GM19397 (cell line): ENCODE data around the gene LRRC74A.

Source experiments
- ATAC-seq: cut with Tn5 transposase; IDR thresholded peaks from one replicate; pipeline ENCODE4 v1.9.1; 2021; ENCODE audit warnings: mild to moderate bottlenecking, moderate library complexity; ENCODE audit not compliant: unreplicated experiment

The LRRC74A gene

DNA sequence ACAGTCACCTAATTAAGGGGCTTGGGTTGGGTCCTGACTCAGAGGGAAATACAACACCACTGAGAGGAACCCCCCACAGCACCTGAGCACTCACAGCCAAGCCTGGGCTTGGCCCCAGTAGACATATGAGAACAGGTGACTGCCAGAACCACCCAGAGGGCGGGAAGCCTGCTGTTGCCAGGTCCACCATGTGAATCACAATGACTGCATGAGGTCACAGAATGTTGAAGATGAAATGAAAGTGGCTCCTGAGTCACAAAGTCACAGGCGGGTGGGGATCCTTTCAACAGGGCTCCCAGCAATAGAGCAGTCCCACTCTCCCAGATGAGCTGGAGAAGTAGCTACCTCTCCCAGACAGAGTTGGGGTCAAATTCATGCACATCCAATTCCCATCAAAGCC lies at the start of gene LRRC74A:
LRRC74A (plus strand) TSS at position 287 of the 400 bp plus-strand sequence. CDS start 290 bp downstream, outside the sequence.
- ATAC-seq: no peak

DNA sequence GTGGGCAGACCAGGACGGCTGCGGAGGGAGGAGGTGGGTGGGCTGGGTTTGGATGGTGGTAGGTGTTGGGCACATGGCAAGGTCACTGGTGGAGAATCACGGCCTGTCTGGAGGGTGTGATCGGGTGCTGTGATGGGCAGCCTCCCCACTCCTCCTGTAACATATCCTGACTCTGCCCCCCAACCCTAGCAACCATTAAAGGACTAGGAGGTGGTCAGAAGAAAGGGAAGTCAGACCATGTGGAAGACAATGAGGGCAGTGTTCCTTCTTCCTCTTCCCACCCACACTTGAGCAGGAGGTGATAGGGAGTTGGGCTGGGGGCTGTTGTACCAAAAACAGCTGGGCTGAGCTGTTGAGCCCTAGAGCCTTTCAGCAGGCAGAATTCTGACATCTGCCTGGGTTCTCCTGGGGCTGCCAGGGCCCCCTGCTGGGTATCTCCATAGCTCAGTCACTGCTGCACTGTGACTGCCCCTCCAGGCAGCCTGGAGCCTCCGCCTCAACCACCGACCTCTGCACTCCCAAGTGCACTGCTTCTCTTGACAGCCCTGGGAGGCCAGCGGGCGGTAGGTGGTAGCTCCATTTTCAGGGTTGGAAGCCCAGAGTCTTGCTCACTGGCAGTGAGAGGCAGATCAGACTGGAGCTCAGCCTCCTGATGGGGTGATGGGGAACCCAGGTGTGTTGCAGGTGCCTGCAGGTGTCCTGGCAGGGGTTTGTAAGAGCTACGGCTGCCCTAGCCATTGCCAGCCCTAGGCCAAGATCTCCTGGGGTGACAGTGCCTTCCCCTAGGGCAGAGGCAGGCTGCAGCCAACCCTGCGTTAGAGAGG lies 49.6 kb upstream of the LRRC74A start:
- no peak for ATAC-seq

DNA sequence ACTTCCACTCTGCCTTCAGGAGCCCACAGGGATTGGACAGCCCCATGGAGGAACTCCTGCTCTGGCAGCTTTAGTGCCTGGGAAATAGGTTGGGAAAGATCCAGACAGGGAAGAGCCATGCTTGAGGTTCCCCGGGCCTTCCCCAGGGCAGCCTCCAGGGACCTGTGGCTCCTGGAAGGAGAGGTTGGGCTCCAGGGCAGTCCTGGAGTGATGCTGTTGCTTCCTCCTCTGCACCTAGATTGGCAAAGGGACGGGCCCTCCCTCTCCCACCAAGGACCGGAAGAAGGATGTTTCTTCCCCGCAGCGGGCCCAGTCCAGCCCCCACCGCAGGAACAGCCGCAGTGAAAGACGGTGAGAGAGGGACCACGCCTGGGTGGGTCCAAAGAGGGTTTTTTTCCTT lies 48.5 kb upstream of the LRRC74A start:
- no peak for ATAC-seq

DNA sequence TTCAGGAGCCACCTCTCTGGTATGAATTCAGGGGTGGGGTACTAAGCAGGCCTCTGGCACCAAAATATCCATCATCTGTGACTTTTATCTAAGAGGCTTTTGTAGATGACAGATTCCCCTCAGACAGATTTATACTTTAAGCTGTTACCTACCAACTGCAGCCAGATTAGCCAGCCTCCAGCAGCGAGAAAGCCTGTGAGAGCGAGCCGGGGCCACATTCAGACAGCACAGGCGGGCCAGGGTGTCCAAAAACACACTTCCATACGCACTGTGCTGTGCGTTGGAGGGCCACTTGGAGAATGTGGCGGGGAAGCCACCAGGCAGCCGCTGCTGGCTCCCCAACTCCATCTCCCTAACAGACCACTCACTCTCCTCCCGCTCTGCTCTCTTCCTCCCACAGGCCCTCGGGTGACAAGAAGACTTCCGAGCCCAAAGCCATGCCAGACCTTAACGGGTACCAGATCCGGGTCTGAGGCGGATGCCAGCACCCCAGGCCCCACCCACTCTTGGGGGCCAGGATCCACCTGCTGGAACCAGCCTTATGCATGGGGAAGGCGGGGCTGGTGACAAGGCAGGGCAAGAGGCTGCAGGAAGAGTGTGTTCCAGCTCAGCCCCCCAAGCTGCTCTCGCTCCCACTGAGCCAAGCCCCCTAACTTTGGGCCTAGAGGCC lies 47.5 kb upstream of the LRRC74A start:
- no peak for ATAC-seq

DNA sequence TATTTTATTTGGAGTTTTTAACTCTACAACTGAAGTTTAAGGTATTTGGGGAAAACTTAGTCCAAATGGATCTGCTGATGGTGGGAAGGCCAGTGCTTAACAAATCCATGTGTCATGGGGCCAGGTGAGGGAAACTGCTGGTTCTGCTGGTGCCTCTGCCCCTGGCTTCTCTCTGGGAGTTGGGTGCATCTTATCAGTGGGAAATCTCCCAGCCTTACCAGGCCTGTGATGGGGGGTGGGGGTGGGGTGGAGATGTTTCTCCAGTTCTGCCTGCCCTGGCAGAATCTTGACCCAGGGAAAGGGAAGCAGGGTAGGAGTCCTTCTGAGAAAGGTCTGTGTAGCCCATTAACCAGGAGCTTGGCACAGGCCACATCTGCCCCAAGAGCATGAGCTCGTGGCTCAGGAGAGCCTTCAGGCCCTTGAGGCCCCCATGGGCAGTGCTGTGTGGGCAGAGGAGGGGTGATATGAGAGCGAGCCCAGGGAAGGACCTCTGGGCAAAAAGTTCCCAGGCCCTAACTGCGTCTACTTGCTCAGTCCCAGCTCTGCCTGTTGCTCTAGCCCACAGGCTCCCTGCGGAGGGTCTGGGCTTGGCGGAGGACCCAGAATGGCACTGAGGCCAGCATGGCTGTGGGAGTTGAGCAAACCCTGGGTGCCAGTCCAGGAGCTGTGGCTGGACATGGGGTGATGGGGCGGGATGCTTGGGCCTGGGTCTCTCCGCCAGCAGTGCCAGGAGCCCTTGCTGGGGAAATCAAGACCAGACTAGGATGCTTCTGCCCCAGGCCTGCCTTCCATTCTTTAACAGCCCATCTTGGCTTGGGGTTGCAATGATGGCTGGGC lies 46.8 kb upstream of the LRRC74A start:
- ATAC-seq: no peak

DNA sequence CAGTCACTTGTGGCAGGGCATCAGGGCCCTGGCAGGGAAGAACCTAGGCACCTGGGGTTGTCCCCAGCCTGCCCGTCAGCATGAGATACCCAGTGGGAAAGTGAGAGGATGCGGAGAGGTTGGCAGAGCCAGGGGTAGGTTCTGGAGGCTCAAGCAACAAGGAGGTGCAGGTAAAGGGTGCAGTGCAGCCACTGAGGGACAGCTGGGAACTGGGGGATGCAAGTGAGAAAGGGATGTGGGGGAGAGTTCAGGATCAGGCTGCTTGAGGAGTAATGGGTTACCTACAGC lies 46.2 kb upstream of the LRRC74A start:
- no peak for ATAC-seq

DNA sequence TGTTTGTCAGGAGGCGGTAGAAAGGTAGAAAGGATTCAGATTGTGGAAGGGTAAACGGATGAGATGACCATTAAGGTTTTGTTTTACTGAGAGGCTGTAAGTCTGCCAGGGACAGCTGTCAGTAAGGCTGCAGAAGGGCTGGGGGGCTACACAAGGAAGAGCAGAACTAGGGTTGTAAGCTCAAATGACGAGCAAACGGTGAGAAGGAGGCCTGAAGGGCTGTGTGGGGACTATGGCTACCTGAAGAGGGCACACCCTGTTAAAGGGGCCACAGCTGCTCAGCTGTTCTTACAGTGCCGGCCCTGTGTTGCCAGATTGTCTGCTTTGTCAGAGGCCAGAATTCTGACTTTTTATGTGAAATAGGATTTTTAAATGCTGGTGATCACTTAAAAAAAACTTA lies 45.8 kb upstream of the LRRC74A start:
- no peak for ATAC-seq

DNA sequence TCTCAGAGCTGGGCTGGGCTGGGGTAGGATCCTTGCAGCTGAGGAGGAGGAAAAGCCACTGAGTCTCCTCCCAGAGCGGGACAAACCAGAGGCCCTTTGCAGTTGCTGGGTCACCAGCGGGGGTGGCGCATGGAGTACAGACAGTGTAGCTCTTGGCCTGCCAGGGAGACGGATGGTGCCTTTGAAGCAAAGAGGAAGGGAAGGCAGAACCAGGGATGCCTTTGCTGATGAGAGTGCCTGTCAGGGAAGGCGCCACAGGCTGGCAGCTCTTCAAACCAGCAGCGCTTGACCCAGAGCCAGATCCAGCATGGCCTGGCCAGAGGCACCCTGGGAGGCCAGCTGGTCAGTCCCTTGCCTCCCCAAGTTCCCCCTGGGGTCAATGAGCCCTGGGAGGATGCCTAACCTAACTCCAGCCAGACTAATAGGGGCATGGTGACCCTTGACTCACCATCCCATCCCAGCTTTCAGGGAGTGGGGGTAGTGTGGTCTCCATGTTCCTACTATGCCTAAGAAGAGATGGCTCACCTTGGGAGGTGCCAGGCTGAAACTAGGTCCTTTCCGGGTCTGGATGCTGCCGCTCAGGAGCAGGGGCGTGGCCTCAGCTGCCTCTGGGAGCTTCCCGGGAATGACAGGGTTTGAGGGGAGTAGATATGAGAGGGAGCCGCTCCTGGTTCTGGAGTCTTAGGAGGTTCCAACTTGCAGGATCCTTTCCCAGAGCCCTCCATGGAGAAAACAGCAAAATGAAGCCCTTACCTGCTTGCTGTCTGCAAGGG lies 45.1 kb upstream of the LRRC74A start:
- no peak for ATAC-seq

DNA sequence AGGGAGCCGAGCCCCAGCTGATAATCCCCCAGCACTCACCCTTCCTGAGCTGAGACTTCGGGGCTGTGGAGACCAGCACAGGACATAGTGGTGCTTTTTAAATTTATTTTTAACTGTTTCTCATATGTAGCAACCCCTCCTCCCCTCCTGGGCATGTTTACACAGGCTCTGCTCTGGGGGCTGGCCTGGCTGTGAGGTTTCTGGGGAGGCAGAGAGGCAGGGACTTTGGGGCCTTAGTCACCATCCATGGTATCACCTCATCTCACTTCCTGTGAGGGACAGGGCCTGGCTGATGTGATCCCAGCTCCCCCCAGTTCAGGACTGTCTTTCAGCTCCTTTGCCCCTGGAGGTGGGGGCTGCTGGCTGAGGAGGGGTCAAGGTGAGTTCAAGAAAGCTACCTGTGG lies 44.6 kb upstream of the LRRC74A start:
- ATAC-seq: no peak

DNA sequence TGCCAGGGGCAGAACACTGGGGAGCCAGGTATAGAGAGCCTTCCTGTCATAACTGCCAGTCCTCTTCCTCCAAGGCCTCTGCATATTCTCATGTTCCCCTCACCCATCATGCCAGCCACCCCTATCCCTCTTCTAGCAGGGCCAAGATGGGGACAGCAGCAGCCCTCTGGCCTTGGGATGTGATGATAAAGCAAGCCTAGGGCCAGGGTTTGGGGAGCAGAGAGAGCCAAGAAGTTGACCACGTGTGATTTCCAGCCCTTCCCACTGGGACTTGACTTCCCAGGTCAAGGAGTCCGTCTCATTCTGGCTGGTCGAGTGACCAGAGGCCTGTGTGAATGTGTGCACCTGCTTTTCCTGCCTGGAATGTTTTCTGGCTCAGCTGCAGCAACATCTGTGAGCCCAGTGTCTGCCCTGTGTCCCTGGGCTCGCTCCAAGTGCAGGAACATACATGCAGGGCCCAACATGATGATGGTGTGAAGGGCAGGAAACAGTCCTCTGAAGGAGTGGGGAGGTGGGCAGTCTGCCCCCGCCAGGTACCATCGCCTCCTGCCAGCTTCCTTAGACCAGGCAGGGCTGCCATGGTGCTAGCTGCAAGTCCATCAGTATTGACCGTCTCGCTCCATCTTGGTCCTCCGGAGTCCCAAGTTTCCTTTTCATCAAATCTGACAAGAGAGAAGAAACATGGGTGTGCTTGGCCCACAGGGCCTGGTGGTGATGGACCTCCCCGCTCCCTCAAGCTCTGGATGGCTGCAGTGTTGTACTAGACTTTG lies 43.9 kb upstream of the LRRC74A start:
- no peak for ATAC-seq

DNA sequence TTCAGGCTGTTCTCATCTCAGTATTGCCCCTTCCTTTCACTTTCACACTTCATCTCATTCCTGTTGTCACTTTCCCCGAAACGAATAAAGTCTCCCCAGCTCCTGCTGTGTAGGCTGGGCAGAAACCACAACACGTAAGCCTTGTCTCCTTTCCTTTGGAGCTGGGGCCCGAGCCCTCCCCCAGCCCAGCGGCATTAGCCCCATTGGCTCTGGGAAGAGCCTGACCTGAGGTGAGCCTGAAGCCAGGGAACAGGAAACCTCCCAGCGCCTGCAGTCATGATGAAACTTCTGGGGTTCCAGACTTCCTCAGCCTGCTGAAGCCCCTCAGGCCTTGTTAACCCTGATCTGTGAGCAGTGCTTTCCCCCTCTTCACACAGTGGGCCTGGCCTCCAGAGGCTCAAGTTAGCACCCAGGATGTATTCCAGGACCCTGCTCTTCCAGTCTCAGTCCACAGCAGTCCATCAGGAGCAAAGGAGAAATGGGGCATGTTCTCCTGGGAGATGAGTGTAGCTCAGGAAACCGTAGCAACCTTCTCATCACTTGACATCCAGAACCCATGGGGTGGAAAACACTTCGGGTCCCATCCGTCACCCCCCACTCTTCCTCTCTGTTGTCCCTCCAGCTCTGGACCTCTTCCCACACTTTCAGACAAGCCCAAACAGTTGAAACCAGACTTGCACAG lies 43.2 kb upstream of the LRRC74A start:
- no peak for ATAC-seq

DNA sequence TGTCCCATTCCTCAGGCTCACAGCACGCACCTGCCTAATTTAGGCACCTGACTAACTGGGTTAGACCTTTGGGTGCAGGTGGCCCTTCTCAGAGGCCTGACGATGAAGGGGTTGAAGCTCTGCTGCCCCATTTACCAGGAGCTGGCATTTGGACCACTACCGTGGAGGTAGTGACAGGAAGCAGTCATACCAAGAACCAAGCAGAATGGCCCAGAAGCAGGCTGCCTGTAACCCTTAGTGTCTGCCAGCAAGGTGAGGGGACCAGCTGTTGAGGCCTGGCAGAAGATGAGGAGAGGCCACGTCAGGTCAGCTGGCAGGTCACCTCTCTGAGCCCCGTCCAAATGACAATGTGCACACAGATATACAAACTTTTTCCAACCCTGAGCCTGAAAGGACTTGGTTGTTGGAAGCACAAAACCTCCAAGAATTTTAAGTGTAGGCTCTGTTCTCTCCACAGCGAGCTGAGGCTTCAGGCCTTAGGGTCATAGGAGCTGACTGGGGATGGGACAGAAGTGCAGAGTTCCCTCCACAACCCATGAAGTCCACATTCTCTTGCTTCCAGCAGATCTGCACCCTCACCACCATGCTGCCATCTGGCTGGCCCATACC lies 41.8 kb upstream of the LRRC74A start:
- ATAC-seq: no peak

DNA sequence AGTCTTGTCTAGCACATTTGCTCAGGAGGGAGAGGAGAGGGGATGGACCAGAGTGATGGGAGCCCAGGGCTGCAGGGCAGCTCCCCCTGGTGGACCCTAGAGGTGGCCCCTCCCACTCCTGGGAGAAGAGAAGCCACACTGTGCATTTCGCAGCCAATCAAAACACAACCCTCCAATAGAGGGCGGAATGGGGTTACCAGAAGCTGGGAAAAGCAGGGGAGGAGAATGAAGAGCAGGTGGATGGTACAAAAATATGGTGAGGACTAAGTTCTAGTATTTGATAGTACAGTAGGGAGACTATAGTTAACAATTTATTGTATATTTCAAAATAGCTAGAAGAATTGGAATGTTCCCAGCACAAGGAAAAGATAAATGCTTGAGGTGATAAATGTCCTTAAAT lies 41.3 kb upstream of the LRRC74A start:
- ATAC-seq: peak; percentile 67

DNA sequence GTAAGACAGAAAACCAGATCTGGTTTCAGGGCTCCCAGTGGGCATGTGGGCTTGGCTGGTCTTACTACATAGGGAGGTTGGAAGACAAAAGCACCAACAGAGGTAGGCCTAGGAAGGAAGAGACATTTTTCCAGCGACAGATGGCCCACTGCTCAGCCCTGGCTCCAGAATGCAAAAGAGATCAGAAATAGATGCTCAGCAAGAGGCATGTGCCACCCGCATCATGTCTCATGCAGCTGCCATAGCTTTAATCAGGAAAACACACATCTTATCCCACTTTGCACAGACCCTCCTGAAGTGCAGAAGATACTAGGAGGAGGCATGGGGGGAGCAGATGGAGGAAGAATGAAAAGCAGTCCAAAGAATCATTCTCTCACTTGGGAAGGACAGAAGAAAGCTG lies 39.6 kb upstream of the LRRC74A start:
- ATAC-seq: no peak

DNA sequence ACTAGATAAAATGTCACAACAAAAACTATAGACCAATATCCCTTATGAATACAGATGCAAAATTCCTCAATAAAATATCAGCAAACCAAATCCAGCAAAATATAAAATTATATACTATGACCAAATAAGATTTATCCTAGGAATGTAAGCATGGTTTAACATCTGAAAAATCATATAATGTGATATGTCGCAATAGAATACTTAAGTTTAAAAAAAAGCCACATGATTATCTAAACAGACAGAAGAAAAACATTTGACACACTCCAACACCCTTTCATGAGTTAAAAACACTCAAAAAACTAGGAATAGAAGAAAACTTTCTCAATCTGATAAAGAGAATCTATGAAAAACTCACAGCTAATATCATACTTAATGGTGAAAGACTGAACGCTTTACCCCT lies 33.8 kb upstream of the LRRC74A start:
- ATAC-seq: no peak

DNA sequence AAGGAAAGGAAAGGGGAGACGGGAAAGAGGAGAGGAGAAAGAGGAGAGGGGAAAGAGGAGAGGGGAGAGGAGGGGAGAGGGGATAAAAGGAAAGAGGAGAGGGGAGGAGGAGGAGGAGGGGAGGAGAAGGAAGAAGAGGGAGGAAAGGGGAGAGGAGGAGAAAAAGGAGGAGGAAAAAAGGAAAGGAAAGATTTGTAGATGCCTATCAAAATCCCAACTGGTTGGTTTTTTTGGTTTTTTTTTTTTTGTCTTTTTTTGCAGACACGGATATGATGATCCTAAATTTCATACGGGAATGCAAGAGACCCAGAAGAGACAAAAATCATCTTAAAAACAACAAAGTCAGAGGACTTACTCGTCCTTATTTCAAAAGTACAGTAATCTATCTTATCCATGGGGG lies 32.9 kb upstream of the LRRC74A start:
- ATAC-seq: no peak

DNA sequence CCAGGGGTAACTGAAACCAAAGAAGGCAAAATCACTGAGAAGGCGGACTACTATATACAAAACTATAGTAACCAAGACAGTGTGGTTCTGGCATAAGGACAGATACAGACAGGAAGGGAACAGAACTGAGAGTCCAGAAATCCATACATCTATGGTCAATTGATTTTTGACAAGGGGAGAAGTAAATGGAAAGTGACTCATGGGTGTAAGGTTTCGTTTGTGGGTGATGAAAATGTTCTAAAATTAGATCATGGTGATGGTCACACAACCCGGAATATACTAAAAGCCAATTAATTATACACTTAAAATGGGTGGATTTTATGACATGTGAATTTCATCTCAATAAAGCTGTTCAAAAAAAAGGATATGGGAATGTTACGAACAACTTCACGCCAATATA lies 32.3 kb upstream of the LRRC74A start:
- no peak for ATAC-seq

DNA sequence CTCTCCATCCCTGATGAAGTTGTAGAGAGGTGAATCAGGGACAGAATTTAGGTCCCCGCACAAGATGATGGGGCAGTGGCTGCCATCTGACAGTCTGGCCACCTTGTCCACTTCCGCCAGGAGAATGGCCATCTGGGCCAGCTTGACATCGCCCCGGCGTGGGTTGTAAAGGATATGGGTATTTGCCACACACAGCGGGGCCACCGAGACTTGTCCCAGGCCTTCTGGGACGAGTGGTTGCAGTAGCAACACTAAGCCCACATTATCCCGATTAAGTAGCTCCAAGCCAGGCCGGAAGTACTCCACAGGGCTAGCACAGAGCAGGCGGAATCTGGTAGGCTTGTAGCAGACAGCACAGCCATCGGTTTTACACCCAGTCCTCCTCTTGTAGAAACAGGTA lies 19.8 kb upstream of the LRRC74A start:
- no peak for ATAC-seq

DNA sequence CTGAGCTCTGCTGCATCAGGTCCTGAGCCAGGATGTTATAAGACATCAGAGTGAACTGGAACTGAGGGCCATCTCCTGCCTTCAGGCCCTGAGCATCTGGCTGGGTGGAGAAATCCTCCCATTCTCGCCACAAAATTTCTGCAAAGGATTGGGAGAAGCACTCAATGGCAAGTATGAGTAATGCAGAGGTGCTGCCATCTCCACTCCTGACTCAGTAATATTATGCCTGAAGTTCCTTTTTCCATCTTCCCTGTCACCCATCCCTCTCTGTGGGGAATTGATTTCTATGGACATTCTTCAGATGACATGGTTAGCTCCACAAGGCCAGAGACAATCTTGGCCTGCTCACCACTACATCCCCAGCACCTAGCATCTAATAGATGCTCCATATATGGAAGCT lies 18.2 kb upstream of the LRRC74A start:
- ATAC-seq: no peak
